SJCRH30 (cell line): Measurements from ENCODE around the gene TRIM65. TPM values are rescaled to one million over a fixed set of nuclear protein-coding genes. Genes with fewer than 3 reads are reported as not detected.

Source experiments
- DNase-seq, 2 experiments: peaks; one replicate each; pipeline ENCODE4 v3.0.0-alpha.2; 2015 to 2020
- H3K27ac ChIP-seq: fragments of 250-450 bp; sonication (Bioruptor Pico); 2 replicates; pipeline ENCODE4 v1.5.1; 2020; ENCODE audit warnings: mild to moderate bottlenecking, moderate library complexity
- H3K27me3 ChIP-seq: fragments of 250-450 bp; sonication (Bioruptor Pico); 2 replicates; pipeline ENCODE4 v1.5.1; 2020; ENCODE audit warnings: mild to moderate bottlenecking, moderate library complexity
- H3K36me3 ChIP-seq: fragments of 250-450 bp; sonication (Bioruptor Pico); 2 replicates; pipeline ENCODE4 v1.5.1; 2020; ENCODE audit warnings: mild to moderate bottlenecking, moderate library complexity
- H3K4me1 ChIP-seq: fragments of 250-450 bp; sonication (Bioruptor Pico); 2 replicates; pipeline ENCODE4 v1.5.1; 2020; ENCODE audit warnings: mild to moderate bottlenecking, moderate library complexity
- H3K4me3 ChIP-seq: fragments of 250-450 bp; sonication (Bioruptor Pico); 2 replicates; pipeline ENCODE4 v1.5.1; 2020; ENCODE audit warnings: mild to moderate bottlenecking, moderate library complexity
- H3K9me3 ChIP-seq: fragments of 250-450 bp; sonication (Bioruptor Pico); replicated peaks from 2 replicates; pipeline ENCODE4 v1.5.1; 2020; ENCODE audit warnings: mild to moderate bottlenecking, moderate library complexity
- total RNA-seq: library from RNA; depleted of rRNA; stranded (reverse); fragments of >200 nt; shearing (Covaris generic); gene quantifications from 2 replicates; pipeline ENCODE4 v1.2.3, GENCODE V29; 2014

Gene TRIM65
- total RNA-seq, 1 experiment from 2014 or later: 7.9 TPM

DNA sequence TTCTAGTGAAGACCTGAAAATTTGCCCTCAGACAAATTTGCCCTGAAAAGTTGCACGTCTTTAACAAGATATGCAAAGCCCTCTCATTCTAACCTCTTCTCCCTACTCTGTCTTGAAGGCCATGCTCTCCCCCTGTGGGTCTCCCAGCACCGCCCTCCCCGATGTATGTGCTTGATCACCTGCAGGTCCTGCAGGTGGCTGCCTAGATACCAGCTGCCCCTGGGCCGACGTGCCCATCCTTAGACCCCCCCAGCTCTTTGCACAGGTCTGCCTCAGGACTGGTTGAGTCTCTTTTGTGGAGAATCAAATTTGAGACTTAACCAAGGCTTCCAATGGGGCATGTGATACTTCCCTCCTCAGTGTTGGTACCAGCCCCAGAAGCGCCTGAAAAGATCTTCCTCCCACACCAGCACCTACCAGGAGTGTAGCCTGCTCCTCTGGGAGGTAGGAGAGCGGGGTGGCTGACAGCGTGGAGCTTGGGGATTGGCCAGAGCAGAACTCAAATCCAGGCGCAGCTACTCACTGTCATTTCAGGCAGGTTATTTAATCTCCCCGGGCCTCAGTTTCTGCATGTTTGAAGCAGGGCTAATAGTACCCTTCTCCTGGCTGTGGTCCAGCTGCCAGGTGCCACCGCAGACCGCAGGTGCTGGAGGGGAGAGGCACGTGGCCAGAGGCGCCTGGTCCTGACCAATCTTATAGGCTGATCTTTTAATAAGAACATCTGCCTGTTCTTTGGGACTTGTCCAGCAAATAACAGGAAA lies 12.5 kb upstream of the TRIM65 start:
- Histone ChIP-seq H3K27ac (no peak overlapping the region), H3K4me1 (0 out of 2 replicates have a peak, but pooled peaks cover 7% of the 10 kb centered on the region), H3K36me3 (no peaks in the 10 kb centered on the region), H3K4me3 (no peak overlapping the region), H3K27me3 (no peaks in the 10 kb centered on the region), H3K9me3 (no peaks in the 10 kb centered on the region)
- no peak for DNase-seq

DNA sequence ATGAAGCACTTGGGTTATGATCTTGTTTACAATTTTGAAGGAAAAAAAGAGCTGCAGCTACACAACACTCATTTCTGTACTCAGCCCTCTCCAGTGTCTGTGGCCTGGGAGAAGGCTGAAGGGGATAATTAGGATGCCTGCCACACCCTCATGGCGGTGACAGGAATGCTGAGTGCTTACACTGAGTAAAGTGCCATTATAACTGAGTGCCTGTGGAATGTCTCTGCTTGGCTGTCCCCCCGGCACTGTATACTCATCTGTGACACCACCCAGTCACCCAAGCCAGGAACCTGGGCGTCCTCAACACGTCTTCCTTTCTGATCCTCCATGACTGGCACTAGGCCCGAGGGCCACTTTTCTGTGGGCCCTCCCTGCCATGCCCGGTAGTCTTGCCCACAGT lies 11.4 kb upstream of the TRIM65 start:
- DNase-seq: no peak
- Histone ChIP-seq H3K36me3 (no peaks in the 10 kb centered on the region), H3K4me3 (no peak overlapping the region), H3K27ac (no peak overlapping the region), H3K4me1 (0 out of 2 replicates have a peak, but pooled peaks cover 7% of the 10 kb centered on the region), H3K9me3 (no peaks in the 10 kb centered on the region), H3K27me3 (no peaks in the 10 kb centered on the region)

DNA sequence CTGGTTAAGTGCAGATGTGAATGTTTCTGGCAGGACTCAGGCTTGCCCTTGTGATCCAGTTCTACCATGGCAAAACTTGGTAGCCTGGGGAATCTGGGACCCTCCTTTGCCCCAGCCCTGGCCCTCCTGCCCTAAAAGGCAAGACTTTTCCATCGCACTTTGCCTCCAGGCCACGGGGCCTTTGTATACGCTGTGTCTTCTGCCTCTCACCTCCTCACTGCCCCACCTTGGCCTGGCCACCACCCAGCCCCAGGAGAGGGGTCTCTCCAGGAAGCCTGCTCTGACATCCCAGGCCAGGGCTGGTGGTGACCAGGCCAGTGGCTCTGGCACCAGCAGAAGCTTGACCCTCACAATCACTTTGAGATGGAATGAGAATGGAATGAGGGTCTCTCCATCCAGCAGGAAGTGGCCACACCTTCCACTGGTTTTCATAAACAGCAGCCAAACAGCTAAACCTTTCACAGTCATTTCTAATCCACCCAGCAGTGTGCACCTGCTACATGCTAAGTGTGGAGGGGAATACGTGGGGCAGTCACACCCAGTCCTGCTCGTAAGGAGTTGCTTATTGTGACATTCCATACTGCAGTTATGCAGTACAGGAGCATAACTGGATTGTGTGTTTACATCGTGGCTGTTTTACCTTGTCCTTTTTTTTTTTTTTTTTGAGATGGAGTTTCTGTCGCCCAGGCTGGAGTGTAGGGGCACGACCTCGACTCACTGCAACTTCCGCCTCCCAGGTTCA lies 9.6 kb upstream of the TRIM65 start:
- no peak overlapping the region for H3K4me3 ChIP-seq
- H3K36me3 ChIP-seq: peaks cover 5% of the 10 kb centered on the region; the same call in 1 of the 2 replicates
- H3K27ac ChIP-seq: no peak overlapping the region
- no peak for DNase-seq
- 0 out of 2 replicates have a peak, but pooled peaks cover 7% of the 10 kb centered on the region for H3K4me1 ChIP-seq
- no peaks in the 10 kb centered on the region for H3K27me3 ChIP-seq
- H3K9me3 ChIP-seq: no peaks in the 10 kb centered on the region

DNA sequence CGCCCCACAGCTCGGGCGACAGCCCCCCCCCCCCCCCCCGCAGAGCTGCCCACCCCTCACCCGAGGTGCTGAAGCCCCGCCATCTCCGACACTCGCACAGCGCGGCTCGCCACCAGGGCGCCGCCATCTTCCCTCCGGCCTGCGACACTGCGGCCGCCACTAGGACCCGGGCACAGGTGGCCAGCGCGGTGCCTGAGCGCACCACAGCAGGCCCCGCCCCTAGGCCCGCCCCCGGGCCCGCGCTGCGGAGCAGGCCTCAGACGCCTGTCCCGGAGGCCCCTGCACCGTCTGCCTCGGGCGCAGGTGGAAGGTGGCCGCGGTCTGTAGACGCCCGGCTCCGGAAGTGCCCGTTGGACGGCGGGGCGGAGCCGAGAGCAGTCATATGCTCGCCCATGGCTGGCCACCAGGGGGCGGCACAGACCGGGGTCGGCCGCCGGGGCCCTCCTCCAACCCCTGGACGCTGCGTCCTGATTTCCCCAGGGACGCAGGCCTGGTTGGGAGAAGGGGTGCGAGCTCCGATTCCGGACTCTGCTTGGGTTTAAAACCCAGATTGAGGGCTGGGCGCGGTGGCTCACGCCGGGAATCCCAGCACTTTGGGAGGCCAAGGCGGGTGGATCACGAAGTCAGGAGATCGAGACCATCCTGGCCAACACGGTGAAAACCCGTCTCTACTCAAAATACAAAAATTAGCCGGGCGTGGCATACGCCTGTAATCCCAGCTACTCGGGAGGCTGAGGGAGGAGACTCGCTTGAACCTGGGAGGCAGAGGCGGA lies 8.2 kb upstream of the TRIM65 start, which contains the start of gene MRPL38:
Gene MRPL38, minus strand, starts transcription at position 136 of the 773 bp plus-strand sequence. Its CDS starts 9 bp downstream, at position 127.
- Histone ChIP-seq H3K4me1 (0 out of 2 replicates have a peak, but pooled peaks cover 5% of the 10 kb centered on the region), H3K27ac (peak within 1 kb of the TSS; percentile 45), H3K4me3 (peak within 1 kb of the TSS; percentile 91), H3K36me3 (peaks cover 13% of the 10 kb centered on the region; the same call in 1 of the 2 replicates), H3K27me3 (no peaks in the 10 kb centered on the region), H3K9me3 (no peaks in the 10 kb centered on the region)
- peak; percentile 99 for DNase-seq

DNA sequence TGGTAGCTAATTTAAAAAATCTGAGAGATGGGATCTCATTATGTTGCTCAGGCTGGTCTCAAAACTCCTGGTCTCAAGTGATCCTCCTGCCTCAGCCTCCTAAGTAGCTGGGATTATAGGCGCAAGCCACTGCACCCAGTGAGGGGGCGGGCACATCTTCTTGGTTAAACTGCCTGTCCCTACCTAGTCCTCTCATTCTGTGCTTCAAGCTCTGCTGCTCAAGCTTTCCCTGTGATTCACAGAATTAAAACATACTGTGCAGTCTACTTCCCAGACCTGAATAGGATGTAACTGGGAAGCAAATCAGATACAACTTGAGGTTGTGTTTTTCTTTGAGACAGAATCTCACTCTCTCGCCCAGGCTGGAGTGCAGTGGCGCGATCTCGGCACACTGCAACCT lies 5.7 kb upstream of the TRIM65 start:
- no peak overlapping the region for H3K27ac ChIP-seq
- no peak for DNase-seq
- no peak overlapping the region for H3K4me3 ChIP-seq
- H3K36me3 ChIP-seq: peaks cover 35% of the 10 kb centered on the region
- H3K27me3 ChIP-seq: no peaks in the 10 kb centered on the region
- 0 out of 2 replicates have a peak, but pooled peaks cover 5% of the 10 kb centered on the region for H3K4me1 ChIP-seq
- H3K9me3 ChIP-seq: no peaks in the 10 kb centered on the region

DNA sequence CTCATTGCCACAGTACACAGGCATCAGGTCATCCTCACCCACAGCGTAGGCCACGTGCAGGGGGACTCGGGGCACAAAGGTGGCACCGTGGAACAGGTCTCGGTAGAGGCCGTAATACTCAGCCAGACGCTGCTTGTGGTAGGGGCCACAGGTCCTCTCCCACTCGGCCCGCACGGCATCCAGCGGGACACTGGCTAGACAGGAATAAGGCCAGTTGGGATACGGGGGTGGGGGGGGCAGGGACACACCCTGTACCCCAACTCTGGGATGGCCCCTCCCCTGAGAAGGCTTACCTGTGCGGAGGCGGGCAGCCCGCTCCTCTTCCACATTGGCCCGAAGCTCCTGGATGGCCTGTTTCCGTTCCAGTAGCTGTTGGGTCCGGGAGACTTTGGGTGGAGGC lies 5.0 kb upstream of the TRIM65 start:
- DNase-seq: no peak
- Histone ChIP-seq H3K9me3 (no peaks in the 10 kb centered on the region), H3K4me1 (0 out of 2 replicates have a peak, but pooled peaks cover 5% of the 10 kb centered on the region), H3K36me3 (peaks cover 36% of the 10 kb centered on the region), H3K27ac (no peak overlapping the region), H3K27me3 (no peaks in the 10 kb centered on the region), H3K4me3 (no peak overlapping the region)

DNA sequence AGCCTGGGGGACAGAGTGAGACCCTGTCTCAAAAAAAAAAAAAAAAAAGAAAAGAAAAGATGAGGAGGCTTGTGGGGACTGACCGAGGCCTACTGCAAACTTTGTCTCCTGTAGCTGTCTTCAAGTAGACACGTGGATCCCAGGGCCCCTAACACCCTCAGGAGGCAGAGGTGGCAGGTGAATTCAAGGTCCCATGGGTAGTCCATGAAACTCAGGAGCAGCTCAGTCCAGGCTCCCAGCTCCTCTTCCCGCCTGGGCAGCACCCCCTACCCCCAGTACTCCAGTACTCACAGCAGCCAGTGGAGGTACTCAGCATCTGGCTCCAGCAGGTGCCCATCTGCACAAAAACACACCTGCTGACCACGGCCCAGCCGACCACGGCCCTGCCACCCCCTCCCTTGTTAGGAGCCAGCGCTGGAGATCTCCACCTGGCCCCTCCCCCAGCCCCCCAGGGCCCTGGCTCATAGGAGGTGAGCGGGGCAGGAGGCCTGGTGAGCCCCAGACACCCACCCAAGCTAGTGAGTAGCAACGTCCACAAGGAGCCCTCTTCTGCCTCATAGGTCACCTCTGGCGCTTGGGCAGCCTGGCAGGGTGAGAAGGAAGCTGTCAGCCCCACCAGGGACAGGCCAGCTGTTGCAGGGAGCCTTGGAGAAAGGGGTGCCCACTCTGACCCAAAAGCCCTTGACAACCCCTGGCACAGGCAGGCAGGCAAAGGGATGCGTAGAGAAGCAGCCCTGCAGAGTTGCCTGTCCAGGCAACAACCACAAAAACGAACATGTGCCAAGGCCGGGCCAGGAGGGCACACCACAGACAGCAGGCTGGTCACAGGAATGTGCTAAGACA lies 4.2 kb upstream of the TRIM65 start:
- Histone ChIP-seq H3K4me1 (no peaks in the 10 kb centered on the region), H3K4me3 (no peak overlapping the region), H3K27ac (no peak overlapping the region), H3K36me3 (peaks cover 36% of the 10 kb centered on the region), H3K9me3 (no peaks in the 10 kb centered on the region), H3K27me3 (no peaks in the 10 kb centered on the region)
- no peak for DNase-seq

DNA sequence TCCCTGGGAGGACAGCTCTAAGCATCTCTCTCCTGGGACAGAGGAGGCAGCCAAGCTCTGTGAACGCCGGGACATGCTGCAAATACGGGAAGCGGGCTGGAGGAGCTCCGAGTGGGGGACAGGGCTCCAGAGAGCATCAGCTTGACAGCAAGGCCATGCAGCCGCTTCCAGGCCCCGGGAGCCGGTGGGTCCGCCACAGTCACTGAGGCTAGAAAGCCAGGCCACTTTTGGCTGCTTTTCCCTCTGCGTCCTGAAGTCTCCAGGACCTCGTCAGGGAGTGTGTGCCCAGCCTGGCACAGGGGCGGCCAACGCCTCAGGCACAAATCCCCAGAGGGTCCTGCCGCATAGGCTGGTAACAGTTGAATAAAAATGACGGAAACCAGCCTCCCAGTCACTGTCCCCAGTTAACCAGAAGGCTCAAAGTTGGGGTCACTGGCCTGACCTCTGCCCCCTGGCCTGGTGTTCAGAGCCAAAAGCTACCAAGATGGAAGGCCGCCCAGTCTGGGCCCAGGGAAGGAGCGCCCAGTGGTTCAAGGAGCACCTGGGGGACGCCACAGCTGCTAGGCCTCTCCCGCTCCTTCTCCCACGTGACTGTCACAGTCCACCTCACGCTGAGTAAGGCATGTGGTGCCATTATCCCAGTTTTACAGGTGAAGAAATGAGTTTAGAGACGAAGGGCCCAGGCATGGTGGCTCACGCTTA lies 3.2 kb upstream of the TRIM65 start:
- no peak for DNase-seq
- Histone ChIP-seq H3K4me1 (no peaks in the 10 kb centered on the region), H3K27me3 (no peaks in the 10 kb centered on the region), H3K4me3 (no peak overlapping the region), H3K27ac (no peak overlapping the region), H3K36me3 (peaks cover 36% of the 10 kb centered on the region), H3K9me3 (no peaks in the 10 kb centered on the region)

DNA sequence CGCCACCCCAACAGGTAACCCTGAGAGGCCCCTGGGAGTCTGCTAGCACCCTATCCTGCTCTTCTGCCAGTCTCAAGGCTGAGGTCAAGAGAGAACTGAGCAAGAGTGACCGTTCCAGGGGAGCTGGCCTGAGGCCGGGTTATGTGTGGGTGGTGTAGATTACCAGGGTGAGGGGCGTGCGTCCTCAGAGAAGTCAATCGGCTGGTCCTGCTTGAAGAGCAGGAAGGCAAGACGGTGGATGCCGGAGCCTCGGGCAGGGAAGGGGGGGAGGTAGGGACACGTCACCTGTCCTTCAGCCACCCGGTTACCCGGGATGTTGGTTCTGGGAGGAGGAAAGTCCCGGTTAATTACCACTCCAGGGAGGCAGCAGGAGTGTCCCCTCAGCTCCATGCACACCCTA lies 2.6 kb upstream of the TRIM65 start:
- no peaks in the 10 kb centered on the region for H3K27me3 ChIP-seq
- H3K4me3 ChIP-seq: no peak overlapping the region
- no peak overlapping the region for H3K27ac ChIP-seq
- H3K9me3 ChIP-seq: no peaks in the 10 kb centered on the region
- no peaks in the 10 kb centered on the region for H3K4me1 ChIP-seq
- DNase-seq: no peak
- H3K36me3 ChIP-seq: peaks cover 36% of the 10 kb centered on the region

DNA sequence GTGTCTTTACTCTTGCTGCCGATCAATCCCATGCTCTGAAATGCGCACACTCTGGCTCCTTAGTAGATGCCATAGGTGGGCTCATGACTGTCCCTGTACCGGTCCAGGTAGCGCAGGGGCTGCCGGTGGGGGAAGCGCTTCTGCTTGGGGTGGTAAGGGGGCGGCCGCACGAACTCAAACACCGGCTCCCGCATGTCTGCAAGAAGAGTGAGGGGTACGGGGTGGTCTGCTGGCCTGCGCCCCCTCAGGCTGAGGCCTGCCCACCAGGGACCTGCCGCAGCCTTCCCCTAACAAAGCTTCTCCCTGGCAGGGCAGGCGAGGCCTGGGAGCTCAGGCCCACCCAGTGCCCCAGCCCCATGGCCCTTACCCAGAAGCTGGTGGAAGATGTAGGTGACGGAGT lies 2.0 kb upstream of the TRIM65 start:
- H3K36me3 ChIP-seq: peaks cover 36% of the 10 kb centered on the region

DNA sequence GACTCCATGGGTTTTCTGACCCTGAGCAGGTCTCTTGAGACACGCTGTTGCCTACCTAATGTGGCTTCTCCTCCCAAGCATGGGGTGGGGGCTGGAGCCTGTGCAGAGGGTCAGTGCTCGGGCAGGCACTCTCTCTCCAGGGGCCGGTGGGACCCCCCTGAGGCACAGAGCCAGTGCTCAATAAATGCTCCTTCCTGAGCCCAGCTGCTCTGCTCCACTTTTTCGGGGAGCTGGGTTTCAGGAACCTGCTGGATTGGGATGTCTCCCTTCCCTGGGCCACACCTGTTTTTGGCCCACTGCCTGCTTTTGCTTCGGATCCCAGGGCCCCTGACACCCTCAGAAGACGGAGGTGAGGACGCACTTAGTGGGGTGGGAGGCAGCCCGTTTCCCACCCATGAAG lies 1.3 kb upstream of the TRIM65 start:
- H3K9me3 ChIP-seq: no peaks in the 10 kb centered on the region
- no peaks in the 10 kb centered on the region for H3K4me1 ChIP-seq
- DNase-seq: no peak
- H3K27me3 ChIP-seq: no peaks in the 10 kb centered on the region
- H3K36me3 ChIP-seq: peaks cover 36% of the 10 kb centered on the region
- H3K27ac ChIP-seq: no peak overlapping the region
- H3K4me3 ChIP-seq: no peak overlapping the region

More for the DNA sequence above, 2.0 kb upstream of the TRIM65 start:
- Histone ChIP-seq H3K4me1 (no peaks in the 10 kb centered on the region), H3K27me3 (no peaks in the 10 kb centered on the region), H3K4me3 (no peak overlapping the region), H3K27ac (no peak overlapping the region), H3K9me3 (no peaks in the 10 kb centered on the region)
- no peak for DNase-seq

DNA sequence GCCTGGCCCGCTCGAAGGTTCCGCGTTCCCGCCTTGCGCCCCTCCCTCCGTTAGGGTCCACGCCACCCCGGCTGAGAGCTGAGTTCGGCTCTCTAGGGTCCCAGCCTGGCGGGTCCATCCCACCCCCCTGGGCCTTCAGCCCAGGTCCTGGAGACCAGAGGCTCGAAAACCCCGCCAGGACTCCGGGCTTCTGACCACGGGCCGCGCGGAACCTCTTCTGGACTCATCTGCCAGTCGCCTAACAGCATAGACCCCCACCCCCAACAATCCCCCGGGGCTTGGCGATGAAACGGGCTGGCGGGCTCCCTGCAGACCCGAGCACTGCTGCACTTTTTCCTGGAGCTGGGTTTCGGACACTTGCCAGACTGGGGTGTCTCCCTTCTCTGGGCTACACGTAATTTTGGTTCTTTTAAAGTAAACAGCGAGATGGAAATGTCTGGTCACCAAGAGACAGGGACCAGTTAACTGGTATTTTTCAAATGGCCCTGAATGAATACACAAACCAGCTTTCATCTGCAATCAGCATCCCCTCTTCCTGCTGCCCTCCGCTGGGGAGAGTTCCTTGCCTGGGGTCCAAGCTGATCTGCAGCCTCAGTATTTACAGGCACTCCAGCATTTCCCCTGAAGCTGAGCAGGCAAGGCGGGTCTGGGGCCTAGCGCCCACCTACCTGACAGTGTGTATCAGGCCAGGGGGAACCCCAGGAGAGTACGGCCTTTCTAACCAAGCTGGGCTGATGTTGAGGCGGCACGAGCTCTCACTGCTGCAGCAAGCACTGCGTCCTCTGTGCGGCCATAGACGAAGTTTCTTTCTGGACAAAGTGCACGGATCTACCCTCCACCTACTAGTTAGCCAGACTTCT lies 639 bp upstream of the TRIM65 start:
- DNase-seq: no peak
- Histone ChIP-seq H3K4me3 (peak overlapping the region; percentile 67), H3K27me3 (no peaks in the 10 kb centered on the region), H3K4me1 (no peaks in the 10 kb centered on the region; the same call in 1 of the 2 replicates), H3K27ac (no peak overlapping the region; the same call in 1 of the 2 replicates), H3K36me3 (peaks cover 36% of the 10 kb centered on the region), H3K9me3 (no peaks in the 10 kb centered on the region)
